Ovary (tissue), 3 donors: ENCODE results near the gene PDS5A.
"Not testable (repeated sequence)": the region's sequence is repeated elsewhere in the genome, so short reads cannot be mapped to it uniquely, and the experiment has no call there.

Source experiments
- CTCF ChIP-seq, 3 donors: fragments of 450-650 bp in 2 of 3; fragments of 200-600 bp in 1 of 3; IDR thresholded peaks; one replicate each; pipeline versions ENCODE4 v1.5.1 to v1.8.0; 2016 to 2022; ENCODE audit warnings: antibody characterized with exemption in 3 of 3, mild to moderate bottlenecking in 1 of 3
- POLR2A ChIP-seq: fragments of 450-650 bp; IDR thresholded peaks from one replicate; pipeline ENCODE4 v1.6.1; 2017; ENCODE audit warnings: antibody characterized with exemption, mild to moderate bottlenecking, moderate library complexity
- donor health status: DM: no; HTN: no; CAD: no.

- not testable (repeated sequence) for TF ChIP-seq CTCF (IDR thresholded peaks at IDR 0.05); POLR2A
Observed at GRCh38 chr4:39838431-39838830, 139.3 kb downstream of the PDS5A start.
